Breast epithelium (tissue), 3 donors: ENCODE measurements around the gene PPP1R12B.

ENCODE experiments used
- POLR2A ChIP-seq: fragments of 450-650 bp; IDR thresholded peaks from one replicate; pipeline ENCODE4 v1.6.1; 2016; ENCODE audit warnings: antibody characterized with exemption, mild to moderate bottlenecking, moderate library complexity
- POLR2AphosphoS5 ChIP-seq, 3 donors: sonication (generic); formaldehyde crosslinking; IDR thresholded peaks; one replicate each; pipeline ENCODE4 v1.6.1; 2017; ENCODE audit warnings: antibody characterized with exemption in 3 of 3
- TF ChIP-seq, protein P1 (sequence below), 3 donors: fragments of 450-650 bp; IDR thresholded peaks; one replicate each; pipeline ENCODE4 v1.5.1; 2016 to 2017; ENCODE audit warnings: antibody characterized with exemption in 3 of 3, mild to moderate bottlenecking in 3 of 3, moderate library complexity in 3 of 3

DNA sequence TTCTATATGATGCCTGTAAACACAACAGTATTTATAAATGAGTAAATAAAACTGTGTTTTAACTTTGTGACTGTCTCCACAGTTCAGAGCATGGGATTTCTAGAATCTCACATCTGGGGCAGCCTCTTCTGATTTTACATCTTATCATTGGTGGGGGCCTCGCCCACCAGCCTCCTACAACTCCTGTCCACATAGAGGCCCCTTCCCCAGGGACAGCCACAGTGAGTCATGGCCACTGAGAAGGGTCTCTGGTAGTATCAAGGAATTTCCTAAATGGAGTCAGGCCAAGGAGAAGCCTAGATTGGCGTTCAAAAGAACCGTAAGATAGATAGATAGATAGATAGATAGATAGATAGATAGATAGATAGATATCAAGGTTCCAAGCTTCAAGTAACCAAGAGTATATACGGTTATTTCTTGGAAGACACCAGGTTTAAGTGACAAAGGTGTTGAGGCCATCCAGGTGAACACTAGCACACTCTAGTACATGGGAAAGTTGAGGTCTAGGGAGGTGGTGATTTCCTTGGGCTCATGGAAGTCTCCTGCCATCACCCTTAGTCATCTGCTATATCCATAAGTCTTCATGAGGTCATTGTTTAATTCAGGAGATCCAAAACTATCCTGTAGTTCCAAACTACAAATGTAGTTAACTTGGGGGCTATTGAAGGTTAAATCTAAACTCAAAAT, 240.1 kb downstream of the PPP1R12B start:
- TF ChIP-seq, protein P1, sequence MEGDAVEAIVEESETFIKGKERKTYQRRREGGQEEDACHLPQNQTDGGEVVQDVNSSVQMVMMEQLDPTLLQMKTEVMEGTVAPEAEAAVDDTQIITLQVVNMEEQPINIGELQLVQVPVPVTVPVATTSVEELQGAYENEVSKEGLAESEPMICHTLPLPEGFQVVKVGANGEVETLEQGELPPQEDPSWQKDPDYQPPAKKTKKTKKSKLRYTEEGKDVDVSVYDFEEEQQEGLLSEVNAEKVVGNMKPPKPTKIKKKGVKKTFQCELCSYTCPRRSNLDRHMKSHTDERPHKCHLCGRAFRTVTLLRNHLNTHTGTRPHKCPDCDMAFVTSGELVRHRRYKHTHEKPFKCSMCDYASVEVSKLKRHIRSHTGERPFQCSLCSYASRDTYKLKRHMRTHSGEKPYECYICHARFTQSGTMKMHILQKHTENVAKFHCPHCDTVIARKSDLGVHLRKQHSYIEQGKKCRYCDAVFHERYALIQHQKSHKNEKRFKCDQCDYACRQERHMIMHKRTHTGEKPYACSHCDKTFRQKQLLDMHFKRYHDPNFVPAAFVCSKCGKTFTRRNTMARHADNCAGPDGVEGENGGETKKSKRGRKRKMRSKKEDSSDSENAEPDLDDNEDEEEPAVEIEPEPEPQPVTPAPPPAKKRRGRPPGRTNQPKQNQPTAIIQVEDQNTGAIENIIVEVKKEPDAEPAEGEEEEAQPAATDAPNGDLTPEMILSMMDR (IDR thresholded peaks at IDR 0.05) = no peak
- TF ChIP-seq POLR2AphosphoS5 (IDR thresholded peaks at IDR 0.05) = no peak
- TF ChIP-seq POLR2A = no peak
